ENCODE measurements around the gene SPTBN4.
"Not testable (repeated sequence)": the region's sequence is repeated elsewhere in the genome, so short reads cannot be mapped to it uniquely, and the experiment has no call there.

SPTBN4 gene

DNA sequence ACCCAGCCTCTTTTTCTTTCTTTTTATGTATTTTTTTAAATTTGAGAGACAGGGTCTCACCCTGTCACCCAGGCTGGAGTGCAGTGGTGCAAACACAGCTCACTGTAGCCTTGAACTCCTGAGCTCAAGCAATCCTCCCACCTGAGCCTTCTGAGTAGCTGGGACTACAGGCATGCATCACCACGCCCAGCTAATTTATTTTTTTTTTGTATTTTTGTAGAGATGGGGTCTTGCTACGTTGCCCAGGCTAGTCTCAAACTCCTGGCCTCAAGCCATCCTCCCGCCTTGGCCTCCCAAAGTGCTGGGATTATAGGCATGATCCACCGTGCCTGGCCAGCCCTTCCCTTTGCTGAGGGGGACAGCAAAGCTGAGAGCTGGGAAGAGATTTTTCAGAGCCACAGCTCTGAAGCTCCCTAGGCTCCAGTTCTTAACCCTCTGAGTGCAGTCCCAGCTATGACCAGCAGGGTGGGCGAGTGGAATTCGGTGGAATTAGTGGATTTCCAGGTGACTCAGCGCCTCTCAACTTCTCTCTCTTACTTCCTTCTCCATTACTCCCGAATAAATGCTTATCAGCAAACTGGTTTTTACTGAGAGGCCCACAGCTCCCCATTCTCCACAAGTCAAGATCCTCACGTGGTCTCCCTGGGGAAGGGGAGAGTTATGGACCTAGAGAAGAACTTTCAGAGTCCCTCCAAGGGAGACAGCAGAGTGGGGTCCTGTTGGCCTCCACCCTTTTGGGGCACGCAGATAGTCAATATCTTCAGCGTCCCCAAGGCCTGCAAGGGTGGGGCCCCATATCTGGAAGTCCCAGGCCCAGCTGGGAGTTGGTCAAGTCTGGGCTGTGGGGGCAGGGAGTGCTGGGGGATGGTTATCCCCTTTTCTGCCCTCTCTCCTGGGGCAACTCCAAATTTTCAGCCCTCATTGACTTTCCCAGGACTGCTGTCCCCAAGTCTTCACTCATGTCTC is 2.5 kb upstream of the SPTBN4 start:
- DNase-seq (ENCODE audit: low spot score): peak; percentile 74

DNA sequence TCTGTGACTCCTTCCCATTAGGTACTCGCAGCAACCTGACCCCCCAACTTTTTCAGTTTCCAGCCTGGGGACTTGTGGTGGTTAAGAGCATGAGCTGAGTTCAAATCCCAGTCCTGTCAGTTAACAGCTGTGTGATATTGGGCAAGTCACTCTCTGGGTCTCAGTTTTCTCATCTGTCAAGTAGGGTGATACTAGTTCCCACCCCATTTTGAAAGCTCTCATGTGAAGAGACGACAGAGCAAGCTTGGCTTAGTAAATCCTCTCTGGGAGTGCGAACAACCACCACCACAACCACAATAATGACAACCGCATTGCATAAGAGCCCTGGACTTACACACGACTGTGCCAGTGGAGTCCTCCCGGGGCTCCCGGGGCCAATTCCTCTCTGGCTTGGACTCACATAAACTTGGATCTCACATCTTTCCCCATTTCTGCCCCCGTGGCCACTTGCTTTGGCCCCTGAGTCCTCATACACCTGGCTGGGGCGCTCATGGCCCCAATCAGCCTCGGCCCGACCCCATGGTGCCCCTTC is 1.7 kb upstream of the SPTBN4 start:
- DNase-seq (ENCODE audit: low spot score): no peak

- DNase-seq (ENCODE audit: low spot score): peak; percentile 97
Measured at GRCh38 chr19:40465557-40466218, 1.1 kb upstream of the SPTBN4 start, which contains the start of gene BLVRB. BLVRB (minus strand) TSS chr19:40465745; CDS start chr19:40465688, 57 bp downstream.

DNA sequence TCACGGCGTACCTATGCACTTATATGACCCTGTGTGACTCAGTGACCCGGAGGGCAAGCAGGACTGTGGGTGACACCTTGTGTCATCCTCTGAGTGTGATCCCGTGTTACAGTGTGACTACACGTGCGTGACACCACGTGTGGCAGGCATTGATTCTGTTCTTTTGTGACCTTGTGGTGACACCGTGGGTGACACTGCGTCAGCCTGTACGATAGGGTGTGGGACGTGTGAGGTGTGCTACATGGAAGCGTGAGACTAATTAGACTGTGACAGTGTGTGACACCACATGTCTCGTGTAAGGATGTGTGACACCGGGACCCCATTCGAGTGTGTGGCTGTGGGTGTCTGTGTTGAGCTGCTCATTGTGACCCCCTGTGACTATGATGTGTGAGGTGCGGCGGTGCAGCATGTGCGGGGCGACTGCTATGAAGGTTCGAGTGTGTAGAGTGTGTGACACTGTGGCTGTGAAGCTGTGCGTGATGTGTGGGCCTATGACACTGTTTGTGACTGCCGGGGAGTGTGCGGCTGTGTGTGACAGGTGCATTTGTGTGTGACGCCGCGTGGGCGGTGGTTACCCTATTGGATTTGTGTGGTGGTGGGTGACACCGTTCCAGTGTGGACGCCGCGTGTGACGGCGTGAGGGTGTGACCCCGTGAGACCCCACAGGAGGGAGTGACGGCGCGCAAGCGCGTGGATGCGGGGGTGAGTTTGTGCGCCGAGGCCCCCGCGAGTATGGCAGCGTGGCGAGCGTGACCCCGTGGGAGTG is 399 bp upstream of the SPTBN4 start:
- DNase-seq (ENCODE audit: low spot score): no peak

DNA sequence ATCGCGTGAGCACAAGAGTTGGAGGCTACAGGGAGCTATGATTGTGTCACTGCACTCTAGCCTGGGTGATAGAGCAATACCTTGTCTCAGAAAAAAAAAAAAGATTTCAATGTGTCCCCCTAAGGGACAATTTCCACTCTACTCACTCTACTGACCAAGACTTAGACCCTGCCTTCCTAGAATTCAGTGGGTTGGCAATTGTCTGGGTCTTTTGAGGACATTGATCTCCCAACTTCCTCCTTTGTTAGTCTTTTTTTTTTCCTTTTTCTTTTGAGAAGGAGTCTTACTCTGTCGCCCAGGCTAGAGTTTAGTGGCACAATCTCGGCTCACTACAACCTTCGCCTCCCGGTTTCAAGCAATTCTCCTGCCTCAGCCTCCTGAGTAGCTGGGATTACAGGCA is 2.2 kb downstream of the SPTBN4 start:
- no peak for DNase-seq (ENCODE audit: low spot score)

DNA sequence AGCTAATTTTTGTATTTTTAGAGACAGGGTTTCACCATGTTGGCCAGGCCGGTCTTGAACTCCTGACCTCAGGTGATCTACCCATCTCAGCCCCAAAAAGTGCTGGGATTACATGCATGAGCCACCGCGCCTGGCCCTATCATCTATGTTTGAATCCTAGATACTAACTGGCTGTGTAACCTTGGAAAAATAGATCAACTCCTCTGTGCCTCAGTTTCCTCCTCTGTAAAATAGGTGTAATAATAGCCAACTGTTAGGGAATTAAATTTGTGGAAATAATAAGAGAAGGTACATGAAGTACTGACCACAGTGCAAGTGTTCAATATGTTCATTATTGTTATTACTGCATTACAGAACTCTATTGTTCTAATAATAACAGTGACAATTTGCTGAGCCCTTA is 4.3 kb downstream of the SPTBN4 start:
- no peak for DNase-seq (ENCODE audit: low spot score)

DNA sequence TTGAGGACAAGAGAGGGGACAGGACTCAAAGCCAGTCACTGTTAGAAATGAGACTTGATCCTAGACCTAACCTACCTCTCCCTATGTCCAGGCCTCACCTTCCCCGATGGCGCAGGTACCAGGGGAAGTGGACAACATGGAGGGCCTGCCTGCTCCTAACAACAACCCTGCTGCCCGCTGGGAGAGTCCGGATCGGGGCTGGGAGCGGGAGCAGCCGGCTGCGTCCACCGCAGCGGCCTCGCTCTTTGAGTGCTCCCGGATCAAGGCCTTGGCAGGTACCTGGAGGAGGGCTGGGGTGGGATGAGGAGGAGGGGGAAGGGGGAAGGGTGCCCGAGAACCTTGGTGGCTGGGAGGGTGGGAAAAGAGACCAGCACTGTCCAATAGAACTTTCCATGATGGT is 5.7 kb downstream of the SPTBN4 start:
- no peak for DNase-seq (ENCODE audit: low spot score)

DNA sequence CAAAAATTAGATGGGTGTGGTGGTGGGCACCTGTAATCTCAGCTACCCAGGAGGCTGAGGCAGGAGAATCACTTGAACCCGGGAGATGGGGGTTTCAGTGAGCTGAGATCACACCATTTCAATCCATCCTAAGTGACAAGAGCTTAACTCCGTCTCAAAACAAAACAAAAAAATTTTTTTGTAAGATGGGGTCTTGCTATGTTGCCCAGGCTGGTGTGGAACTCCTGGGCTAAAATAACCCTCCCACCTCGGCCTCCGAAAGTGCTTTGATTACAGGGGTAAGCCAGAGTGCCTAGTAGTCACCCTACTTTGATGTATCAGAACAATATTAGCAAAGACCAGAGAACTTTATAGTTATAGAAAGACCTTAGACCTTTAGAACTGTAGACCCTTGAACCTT is 7.9 kb downstream of the SPTBN4 start:
- DNase-seq (ENCODE audit: low spot score): no peak

GRCh38 chr19:40475878-40476644 is 9.3 kb downstream of the SPTBN4 start:
- DNase-seq (ENCODE audit: low spot score): not testable (repeated sequence)

DNA sequence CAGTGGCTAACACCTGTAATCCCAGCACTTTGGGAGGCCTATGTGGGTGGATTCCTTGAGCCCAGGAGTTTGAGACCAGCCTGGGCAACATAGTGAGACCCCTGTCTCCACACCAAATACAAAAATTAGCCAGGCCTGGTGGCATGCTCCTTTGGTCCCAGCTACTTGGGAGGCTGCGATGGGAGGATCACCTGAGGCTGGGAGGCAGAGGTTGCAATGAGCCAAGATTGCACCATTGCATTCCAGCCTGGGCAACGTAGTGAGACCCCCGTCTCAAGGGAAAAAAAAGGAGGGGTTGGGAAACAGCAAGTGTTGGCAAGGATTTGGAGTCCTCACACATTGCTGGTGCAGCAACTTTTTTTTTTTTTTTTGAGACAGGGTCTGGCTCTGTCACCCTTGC is 19.2 kb downstream of the SPTBN4 start:
- no peak for DNase-seq (ENCODE audit: low spot score)

GRCh38 chr19:40489882-40490230 is 23.1 kb downstream of the SPTBN4 start:
- no peak for DNase-seq (ENCODE audit: low spot score)

- DNase-seq (ENCODE audit: low spot score): no peak
Measured at GRCh38 chr19:40492274-40492673, 25.5 kb downstream of the SPTBN4 start.

- DNase-seq (ENCODE audit: low spot score): no peak
Measured at GRCh38 chr19:40493778-40494177, 27.0 kb downstream of the SPTBN4 start.

DNA sequence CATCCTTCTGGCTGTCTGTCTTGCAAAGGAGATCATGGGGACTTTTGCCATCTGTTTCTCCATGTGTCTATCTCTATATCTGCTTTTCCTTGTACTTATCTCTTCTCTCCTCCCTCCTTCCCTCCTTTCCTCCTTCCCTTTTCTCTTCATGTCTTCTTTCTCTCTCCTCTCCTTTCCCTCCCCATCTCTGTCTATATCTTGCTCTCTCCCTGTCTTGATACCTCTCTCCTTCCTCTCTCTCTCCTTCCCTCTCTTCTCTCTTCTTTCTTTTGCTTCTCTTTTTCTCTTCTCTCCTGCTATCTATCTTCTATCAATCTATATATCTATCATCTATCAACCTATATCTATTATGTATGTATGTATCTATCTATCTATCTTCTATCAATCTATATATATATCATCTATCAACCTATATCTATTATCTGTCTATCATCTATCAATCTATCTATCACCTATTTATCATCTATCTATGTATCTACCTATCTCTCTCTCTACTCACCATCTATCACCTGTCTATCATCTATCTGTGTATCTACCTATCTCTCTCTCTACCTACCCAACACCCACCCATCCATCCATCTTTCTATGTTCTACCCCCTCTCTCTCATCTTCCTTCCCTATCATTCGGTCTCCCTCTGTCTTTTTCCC is 27.5 kb downstream of the SPTBN4 start:
- no peak for DNase-seq (ENCODE audit: low spot score)

DNA sequence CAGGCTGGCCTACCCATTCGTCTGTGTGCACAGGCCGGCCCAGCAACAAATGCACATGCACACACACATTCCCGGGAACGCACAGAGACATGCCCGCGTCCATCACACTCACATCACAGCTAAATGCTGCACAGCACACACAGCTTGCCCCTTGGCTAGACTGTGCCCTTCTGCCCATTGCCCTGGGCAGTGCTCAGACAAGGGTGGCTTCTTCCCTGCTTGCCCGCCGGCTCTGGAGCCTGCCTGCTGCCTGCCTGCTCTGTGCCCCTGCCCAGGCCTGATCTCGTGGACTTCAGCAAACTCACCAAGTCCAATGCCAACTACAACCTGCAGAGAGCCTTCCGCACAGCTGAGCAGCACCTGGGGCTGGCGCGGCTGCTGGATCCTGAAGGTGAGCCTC is 30.4 kb downstream of the SPTBN4 start:
- no peak for DNase-seq (ENCODE audit: low spot score)

DNA sequence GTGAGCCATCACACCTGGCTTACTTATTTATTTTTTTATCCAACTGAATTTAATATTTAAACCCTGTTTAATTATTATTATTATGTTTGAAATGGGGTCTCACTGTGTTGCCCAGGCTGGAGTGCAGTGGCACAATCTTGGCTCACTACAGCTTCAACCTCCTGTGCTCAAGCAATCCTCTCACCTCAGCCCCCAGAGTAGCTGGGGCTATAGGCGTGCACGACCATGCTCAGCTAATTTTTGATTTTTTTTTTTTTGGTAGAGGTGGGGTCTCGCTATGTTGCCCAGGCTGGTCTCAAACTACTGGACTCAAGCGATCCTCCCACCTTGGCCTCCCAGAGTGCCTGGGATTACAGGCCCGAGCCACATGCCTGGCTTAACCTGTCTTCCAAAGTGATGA is 32.5 kb downstream of the SPTBN4 start:
- no peak for DNase-seq (ENCODE audit: low spot score)

DNA sequence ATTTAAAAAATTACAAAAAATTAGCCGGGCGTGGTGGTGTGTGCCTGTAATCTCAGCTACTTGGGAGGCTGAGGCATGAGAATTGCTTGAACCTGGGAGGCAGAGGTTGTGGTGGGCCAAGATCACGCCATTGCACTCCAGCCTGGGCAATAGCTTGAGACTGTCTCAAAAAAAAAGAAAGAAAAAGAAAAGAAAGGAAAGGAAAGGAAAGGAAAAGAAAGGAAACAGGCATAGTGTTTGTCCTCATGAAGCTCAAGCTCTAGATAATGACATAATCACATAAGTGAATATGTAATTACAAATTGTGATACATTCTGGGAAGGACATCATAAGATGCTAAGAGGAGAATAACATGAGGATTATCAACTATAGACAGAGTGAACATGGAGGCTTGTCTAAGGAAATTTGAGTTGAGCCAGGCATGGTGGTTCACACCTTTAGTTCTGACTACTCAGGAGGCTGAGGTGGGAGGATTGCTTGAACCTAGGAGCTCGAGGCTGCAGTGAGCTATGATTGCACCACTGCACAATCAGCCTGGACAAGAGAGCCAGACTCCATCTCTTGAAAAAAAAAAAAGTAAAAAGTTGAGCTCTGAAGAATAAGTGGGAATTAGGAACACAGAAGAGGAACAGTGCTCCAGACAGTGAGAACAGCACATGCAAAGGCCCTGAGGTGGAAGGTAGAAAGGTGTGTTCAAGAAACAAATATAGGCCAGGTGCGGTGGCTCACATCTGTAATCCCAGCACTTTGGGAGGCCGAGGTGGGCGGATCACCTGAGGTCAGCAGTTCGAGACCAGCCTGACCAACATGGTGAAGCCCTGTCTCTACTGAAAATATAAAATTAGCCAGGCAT is 34.1 kb downstream of the SPTBN4 start:
- not testable (repeated sequence) for DNase-seq (ENCODE audit: low spot score)

- DNase-seq (ENCODE audit: low spot score): no peak
Measured at GRCh38 chr19:40501599-40501998, 34.8 kb downstream of the SPTBN4 start.

DNA sequence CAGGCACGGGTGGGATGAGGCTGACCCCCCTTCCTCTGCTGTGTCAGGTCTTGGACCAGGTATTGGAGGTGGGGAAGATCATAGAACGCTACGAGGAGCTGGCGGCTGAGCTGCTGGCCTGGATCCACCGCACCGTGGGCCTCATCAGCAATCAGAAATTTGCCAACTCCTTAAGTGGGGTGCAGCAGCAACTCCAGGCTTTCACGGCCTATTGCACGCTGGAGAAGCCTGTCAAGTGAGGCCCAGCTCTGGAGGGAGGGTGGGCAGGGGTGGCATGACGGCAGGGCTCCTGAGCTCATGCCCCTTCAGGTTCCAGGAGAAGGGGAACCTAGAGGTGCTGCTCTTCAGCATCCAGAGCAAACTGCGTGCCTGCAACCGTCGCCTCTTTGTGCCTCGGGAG is 35.3 kb downstream of the SPTBN4 start:
- DNase-seq (ENCODE audit: low spot score): no peak

Data from SK-N-DZ (cell line).